Dendritic cell treated with granulocyte-macrophage colony-stimulating factor and Interleukin-4, amounts not matched to agents 40 ng/mL and 50 ng/mL, for 4 days (primary cell): ENCODE measurements around the gene SLC22A7.

Experiments
- H3K27ac Mint-ChIP-seq: one replicate; pipeline ENCODE4 v1.8.0; 2022; ENCODE audit warnings: mild to moderate bottlenecking, mixed read lengths
- H3K27me3 Mint-ChIP-seq: one replicate; pipeline ENCODE4 v1.8.0; 2022; ENCODE audit warnings: mild to moderate bottlenecking, mixed read lengths
- H3K36me3 Mint-ChIP-seq: one replicate; pipeline ENCODE4 v1.8.0; 2022; ENCODE audit warnings: low read depth, mixed read lengths
- H3K4me1 Mint-ChIP-seq: one replicate; pipeline ENCODE4 v1.8.0; 2022; ENCODE audit warnings: low read depth, mixed read lengths
- H3K4me3 Mint-ChIP-seq: one replicate; pipeline ENCODE4 v1.8.0; 2022; ENCODE audit warnings: mild to moderate bottlenecking, moderate library complexity, mixed read lengths
- H3K9me3 Mint-ChIP-seq: one replicate; pipeline ENCODE4 v1.8.0; 2022; ENCODE audit warnings: mixed read lengths
- intact Hi-C: fragments of 100-400 bp; cut with micrococcal nuclease; formaldehyde crosslinking; loops from one replicate; pipeline ENCODE4 v1.15.0; 2022

Gene SLC22A7

GRCh38 chr6:43308101-43308989, 10.3 kb downstream of the SLC22A7 start, which contains the start of gene CRIP3:
Gene CRIP3, minus strand, starts transcription at chr6:43308826. Its CDS starts 34 bp downstream, at chr6:43308792.
- H3K27ac Mint-ChIP-seq: no peak within 1 kb of the TSS
- intact Hi-C loops: no loop called here
- peaks cover 15% of the 10 kb centered on the region for H3K27me3 Mint-ChIP-seq
- H3K4me1 Mint-ChIP-seq: peaks cover 36% of the 10 kb centered on the region
- no peaks in the 10 kb centered on the region for H3K36me3 Mint-ChIP-seq
- peak within 1 kb of the TSS; percentile 69 for H3K4me3 Mint-ChIP-seq
- H3K9me3 Mint-ChIP-seq: no peaks in the 10 kb centered on the region

GRCh38 chr6:43308990-43309477, 11.0 kb downstream of the SLC22A7 start:
- Mint-ChIP-seq H3K9me3 (no peaks in the 10 kb centered on the region), H3K36me3 (no peaks in the 10 kb centered on the region), H3K27me3 (peaks cover 15% of the 10 kb centered on the region), H3K27ac (no peak overlapping the region), H3K4me3 (peak overlapping the region; percentile 69), H3K4me1 (peaks cover 40% of the 10 kb centered on the region)
- intact Hi-C loops: no loop called here

- Mint-ChIP-seq H3K9me3 (no peaks in the 10 kb centered on the region), H3K4me3 (no peak overlapping the region), H3K36me3 (no peaks in the 10 kb centered on the region), H3K27ac (no peak overlapping the region), H3K27me3 (peaks cover 15% of the 10 kb centered on the region), H3K4me1 (peaks cover 43% of the 10 kb centered on the region)
- intact Hi-C loops: no loop called here
Observed at GRCh38 chr6:43310134-43310533, 12.1 kb downstream of the SLC22A7 start.

- H3K36me3 Mint-ChIP-seq: no peaks in the 10 kb centered on the region
Observed at GRCh38 chr6:43310624-43311023, 12.6 kb downstream of the SLC22A7 start.

GRCh38 chr6:43311666-43312065, 13.6 kb downstream of the SLC22A7 start:
- intact Hi-C loops: no loop called here

More at GRCh38 chr6:43310624-43311023, 12.6 kb downstream of the SLC22A7 start:
- Mint-ChIP-seq H3K9me3 (no peaks in the 10 kb centered on the region), H3K4me1 (peaks cover 43% of the 10 kb centered on the region), H3K4me3 (no peak overlapping the region), H3K27ac (no peak overlapping the region), H3K27me3 (peaks cover 15% of the 10 kb centered on the region)
- intact Hi-C loops: no loop called here

GRCh38 chr6:43313813-43314212, 15.8 kb downstream of the SLC22A7 start:
- no peak overlapping the region for H3K4me3 Mint-ChIP-seq
- H3K9me3 Mint-ChIP-seq: no peaks in the 10 kb centered on the region
- no peaks in the 10 kb centered on the region for H3K36me3 Mint-ChIP-seq
- peaks cover 43% of the 10 kb centered on the region for H3K4me1 Mint-ChIP-seq
- no peak overlapping the region for H3K27ac Mint-ChIP-seq
- intact Hi-C loops: no loop called here
- H3K27me3 Mint-ChIP-seq: peaks cover under 1% of the 10 kb centered on the region

More at GRCh38 chr6:43311666-43312065, 13.6 kb downstream of the SLC22A7 start:
- Mint-ChIP-seq H3K36me3 (no peaks in the 10 kb centered on the region), H3K27ac (no peak overlapping the region), H3K27me3 (peaks cover 14% of the 10 kb centered on the region), H3K9me3 (no peaks in the 10 kb centered on the region), H3K4me1 (peaks cover 48% of the 10 kb centered on the region), H3K4me3 (no peak overlapping the region)

GRCh38 chr6:43318011-43318410, 20.0 kb downstream of the SLC22A7 start:
- Mint-ChIP-seq H3K27ac (no peak overlapping the region), H3K4me1 (peaks cover 27% of the 10 kb centered on the region), H3K27me3 (no peaks in the 10 kb centered on the region), H3K36me3 (no peaks in the 10 kb centered on the region), H3K9me3 (no peaks in the 10 kb centered on the region), H3K4me3 (no peak overlapping the region)
- intact Hi-C loops: no loop called here

GRCh38 chr6:43325876-43326275, 27.8 kb downstream of the SLC22A7 start:
- Mint-ChIP-seq H3K4me1 (peaks cover 13% of the 10 kb centered on the region), H3K36me3 (peaks cover 6% of the 10 kb centered on the region), H3K9me3 (no peaks in the 10 kb centered on the region), H3K27me3 (no peaks in the 10 kb centered on the region), H3K4me3 (no peak overlapping the region), H3K27ac (no peak overlapping the region)
- intact Hi-C loops: no loop called here

- peaks cover 6% of the 10 kb centered on the region for H3K36me3 Mint-ChIP-seq
- peaks cover 20% of the 10 kb centered on the region for H3K4me1 Mint-ChIP-seq
- H3K4me3 Mint-ChIP-seq: no peak overlapping the region
- no peaks in the 10 kb centered on the region for H3K27me3 Mint-ChIP-seq
- no peaks in the 10 kb centered on the region for H3K9me3 Mint-ChIP-seq
- H3K27ac Mint-ChIP-seq: no peak overlapping the region
- intact Hi-C loops: no loop called here
Observed at GRCh38 chr6:43328528-43328927, 30.5 kb downstream of the SLC22A7 start.

GRCh38 chr6:43331470-43331869, 33.4 kb downstream of the SLC22A7 start:
- peaks cover 28% of the 10 kb centered on the region for H3K4me1 Mint-ChIP-seq
- H3K27me3 Mint-ChIP-seq: no peaks in the 10 kb centered on the region
- H3K9me3 Mint-ChIP-seq: no peaks in the 10 kb centered on the region
- H3K36me3 Mint-ChIP-seq: peaks cover 12% of the 10 kb centered on the region
- no peak overlapping the region for H3K4me3 Mint-ChIP-seq
- intact Hi-C loops: no loop called here
- no peak overlapping the region for H3K27ac Mint-ChIP-seq

- H3K36me3 Mint-ChIP-seq: peaks cover 16% of the 10 kb centered on the region
- peaks cover 28% of the 10 kb centered on the region for H3K4me1 Mint-ChIP-seq
- no peak overlapping the region for H3K4me3 Mint-ChIP-seq
- no peak overlapping the region for H3K27ac Mint-ChIP-seq
- H3K9me3 Mint-ChIP-seq: no peaks in the 10 kb centered on the region
- intact Hi-C loops: no loop called here
- H3K27me3 Mint-ChIP-seq: no peaks in the 10 kb centered on the region
Observed at GRCh38 chr6:43331891-43332290, 33.8 kb downstream of the SLC22A7 start.

- no peak overlapping the region for H3K4me3 Mint-ChIP-seq
- no peak overlapping the region for H3K27ac Mint-ChIP-seq
Observed at GRCh38 chr6:43334466-43335095, 36.5 kb downstream of the SLC22A7 start.

GRCh38 chr6:43335469-43335868, 37.4 kb downstream of the SLC22A7 start:
- Mint-ChIP-seq H3K36me3 (peaks cover 44% of the 10 kb centered on the region), H3K27ac (no peak overlapping the region), H3K4me1 (peaks cover 40% of the 10 kb centered on the region), H3K27me3 (no peaks in the 10 kb centered on the region), H3K9me3 (no peaks in the 10 kb centered on the region), H3K4me3 (no peak overlapping the region)
- intact Hi-C loops: loop anchor here (2.0 kb wide), 1 partner anchor 73 kb away; no protein-coding TSS in a partner anchor

More at GRCh38 chr6:43334466-43335095, 36.5 kb downstream of the SLC22A7 start:
- no peaks in the 10 kb centered on the region for H3K9me3 Mint-ChIP-seq
- H3K4me1 Mint-ChIP-seq: peaks cover 40% of the 10 kb centered on the region
- intact Hi-C loops: loop anchor here (2.0 kb wide), 1 partner anchor 72 kb away; no protein-coding TSS in a partner anchor
- H3K36me3 Mint-ChIP-seq: peaks cover 35% of the 10 kb centered on the region
- no peaks in the 10 kb centered on the region for H3K27me3 Mint-ChIP-seq

GRCh38 chr6:43336382-43336781, 38.3 kb downstream of the SLC22A7 start:
- Mint-ChIP-seq H3K4me3 (no peak overlapping the region), H3K27ac (no peak overlapping the region), H3K36me3 (peaks cover 53% of the 10 kb centered on the region), H3K27me3 (no peaks in the 10 kb centered on the region), H3K4me1 (peaks cover 38% of the 10 kb centered on the region), H3K9me3 (no peaks in the 10 kb centered on the region)
- intact Hi-C loops: no loop called here
